ENCODE results near the gene TFAM.

- no peak for TF ChIP-seq CTCF (IDR thresholded peaks at IDR 0.05; ENCODE audit: borderline replicate concordance, extremely low read depth, low read length, poor library complexity, severe bottlenecking)
- TF ChIP-seq EZH2 (IDR thresholded peaks at IDR 0.05; ENCODE audit: borderline replicate concordance, low read depth, low read length, severe bottlenecking) = no peak
Observed at GRCh38 chr10:58384095-58384494, 1.1 kb upstream of the TFAM start.

Data from DND-41 (cell line).